HFFc6 (cell line): Measurements from ENCODE around the gene PSMC4. TPM values are rescaled to one million over a fixed set of nuclear protein-coding genes. Genes with fewer than 3 reads are reported as not detected.
A peak's percentile ranks its signal among the peaks of the same experiment; 100 is the strongest.

ENCODE experiments used
- DNase-seq: peaks from one replicate; pipeline ENCODE4 v3.0.0-alpha.2; 2018
- H3K27ac Mint-ChIP-seq: 2 replicates; pipeline ENCODE4 v1.8.0; 2020; ENCODE audit warnings: mild to moderate bottlenecking, mixed read lengths
- H3K27me3 Mint-ChIP-seq: 2 replicates; pipeline ENCODE4 v1.8.0; 2021; ENCODE audit warnings: mild to moderate bottlenecking, moderate library complexity, mixed read lengths; ENCODE audit not compliant: insufficient read depth
- H3K36me3 Mint-ChIP-seq: 2 replicates; pipeline ENCODE4 v1.8.0; 2021; ENCODE audit warnings: low read depth, mixed read lengths
- H3K4me1 Mint-ChIP-seq: 2 replicates; pipeline ENCODE4 v1.8.0; 2020; ENCODE audit warnings: low read depth, mixed read lengths
- H3K4me3 Mint-ChIP-seq: 2 replicates; pipeline ENCODE4 v1.8.0; 2020; ENCODE audit warnings: mild to moderate bottlenecking, moderate library complexity, mixed read lengths
- H3K9me3 Mint-ChIP-seq: 2 replicates; pipeline ENCODE4 v1.8.0; 2020; ENCODE audit warnings: mild to moderate bottlenecking, mixed read lengths
- total RNA-seq, 6 experiments: library from RNA; stranded (reverse); fragmentation: NEBNext Ultra II Directional; extraction: Animal tissue kit (Norgen Biotek cat#: 25700); gene quantifications; 2 replicates in 1 of 6; 3 replicates in 5 of 6; pipeline ENCODE4 v1.2.3, GENCODE V29; 2021
- TF ChIP-seq, protein P1 (sequence below): fragments of 200-600 bp; sonication (generic); IDR thresholded peaks from 2 replicates; pipeline ENCODE4 v1.5.0; 2021; ENCODE audit warnings: antibody characterized with exemption, mild to moderate bottlenecking

Gene PSMC4
- total RNA-seq, 6 experiments from 2014 or later: 124 to 144 (median 133) TPM

DNA sequence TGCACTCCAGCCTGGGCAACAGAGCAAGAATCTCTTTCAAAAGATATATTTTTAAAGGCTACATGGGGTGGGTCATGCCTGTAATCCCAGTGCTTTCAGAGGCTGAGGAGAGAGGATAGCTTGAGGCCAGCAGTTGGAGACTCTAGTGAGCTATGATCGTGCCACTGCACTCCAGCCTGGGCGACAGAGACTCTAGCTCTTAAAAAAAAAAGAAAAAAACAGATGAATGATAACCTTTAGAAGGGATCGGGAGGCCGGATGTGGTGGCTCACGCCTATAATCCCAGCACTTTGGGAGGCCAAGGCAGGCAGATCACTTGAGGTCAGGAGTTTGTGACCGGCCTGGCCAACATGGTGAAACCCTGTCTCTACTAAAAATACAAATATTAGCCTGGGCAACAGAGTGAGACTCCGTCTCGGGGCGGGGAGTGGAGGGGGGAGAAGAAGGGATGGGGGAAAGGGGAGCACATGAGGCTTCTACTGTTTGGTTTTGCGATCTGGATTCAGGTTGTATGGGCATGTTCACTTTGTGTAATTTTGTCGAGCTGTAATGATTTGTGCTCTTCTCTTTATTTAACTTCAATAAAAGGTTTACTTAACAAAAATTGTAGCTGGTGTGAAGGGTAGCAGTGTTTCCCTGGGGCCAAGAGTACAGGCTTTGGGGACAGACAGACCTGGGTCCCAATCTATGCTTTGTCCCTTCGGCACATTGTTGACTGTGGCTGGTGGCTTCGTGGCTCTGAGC is 1.1 kb upstream of the PSMC4 start:
- Mint-ChIP-seq H3K27me3 (peaks cover 6% of the 10 kb centered on the region), H3K27ac (peak overlapping the region; percentile 97), H3K4me1 (peaks cover 27% of the 10 kb centered on the region), H3K4me3 (peak overlapping the region; percentile 96), H3K9me3 (no peaks in the 10 kb centered on the region), H3K36me3 (peaks cover 36% of the 10 kb centered on the region)
- TF ChIP-seq, protein P1, sequence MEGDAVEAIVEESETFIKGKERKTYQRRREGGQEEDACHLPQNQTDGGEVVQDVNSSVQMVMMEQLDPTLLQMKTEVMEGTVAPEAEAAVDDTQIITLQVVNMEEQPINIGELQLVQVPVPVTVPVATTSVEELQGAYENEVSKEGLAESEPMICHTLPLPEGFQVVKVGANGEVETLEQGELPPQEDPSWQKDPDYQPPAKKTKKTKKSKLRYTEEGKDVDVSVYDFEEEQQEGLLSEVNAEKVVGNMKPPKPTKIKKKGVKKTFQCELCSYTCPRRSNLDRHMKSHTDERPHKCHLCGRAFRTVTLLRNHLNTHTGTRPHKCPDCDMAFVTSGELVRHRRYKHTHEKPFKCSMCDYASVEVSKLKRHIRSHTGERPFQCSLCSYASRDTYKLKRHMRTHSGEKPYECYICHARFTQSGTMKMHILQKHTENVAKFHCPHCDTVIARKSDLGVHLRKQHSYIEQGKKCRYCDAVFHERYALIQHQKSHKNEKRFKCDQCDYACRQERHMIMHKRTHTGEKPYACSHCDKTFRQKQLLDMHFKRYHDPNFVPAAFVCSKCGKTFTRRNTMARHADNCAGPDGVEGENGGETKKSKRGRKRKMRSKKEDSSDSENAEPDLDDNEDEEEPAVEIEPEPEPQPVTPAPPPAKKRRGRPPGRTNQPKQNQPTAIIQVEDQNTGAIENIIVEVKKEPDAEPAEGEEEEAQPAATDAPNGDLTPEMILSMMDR: no peak
- no peak for DNase-seq

DNA sequence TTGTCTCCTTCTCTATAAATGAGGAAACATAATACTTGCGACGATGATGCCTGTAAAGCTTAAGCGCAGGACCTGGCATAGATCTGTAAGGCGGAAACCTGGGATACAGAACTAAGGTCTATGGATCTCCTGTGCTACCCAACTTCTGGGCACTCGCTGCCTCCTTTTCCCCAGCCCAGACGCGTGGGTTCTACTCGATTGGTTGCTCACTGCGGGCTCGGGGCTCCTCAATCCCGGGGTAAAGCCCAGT is 615 bp upstream of the PSMC4 start:
- Mint-ChIP-seq H3K36me3 (peaks cover 39% of the 10 kb centered on the region), H3K9me3 (no peaks in the 10 kb centered on the region), H3K4me3 (peak overlapping the region; percentile 96)

DNA sequence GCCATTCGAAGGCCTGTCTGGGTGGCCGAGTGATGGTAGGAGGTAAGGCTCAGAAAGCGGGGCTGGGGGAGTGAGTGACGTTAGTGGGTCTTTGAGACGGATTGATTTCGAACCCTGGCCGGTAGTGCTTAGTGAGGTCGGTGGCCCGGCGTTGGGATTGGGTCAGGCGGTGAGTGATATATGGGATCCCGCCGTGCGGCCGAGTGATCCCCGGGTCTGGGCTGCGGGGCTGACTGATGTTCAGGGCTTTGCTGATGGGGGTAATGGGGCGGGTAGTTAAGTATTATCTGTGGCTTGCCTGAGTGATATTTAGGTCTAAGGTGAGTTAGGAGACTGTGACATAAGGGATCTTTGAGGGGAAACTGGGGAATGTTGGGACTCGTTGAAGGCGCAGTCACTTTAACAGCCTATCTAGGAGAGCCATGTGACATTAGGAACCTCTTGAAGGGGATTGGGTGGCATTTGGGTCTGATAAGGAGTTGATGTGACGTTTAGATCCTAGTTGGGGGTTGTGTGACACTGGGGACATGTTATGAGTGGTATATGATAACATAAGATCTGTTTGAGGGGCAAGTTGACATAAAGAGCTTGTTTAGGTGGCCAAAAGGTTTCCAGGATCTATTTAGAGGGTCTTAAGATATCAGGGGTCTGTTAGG is 543 bp downstream of the PSMC4 start:
- DNase-seq: no peak
- peaks cover 6% of the 10 kb centered on the region for H3K27me3 Mint-ChIP-seq
- H3K4me1 Mint-ChIP-seq: peaks cover 27% of the 10 kb centered on the region
- H3K36me3 Mint-ChIP-seq: peaks cover 45% of the 10 kb centered on the region
- peak overlapping the region; percentile 97 for H3K27ac Mint-ChIP-seq
- peak overlapping the region; percentile 96 for H3K4me3 Mint-ChIP-seq
- TF ChIP-seq, protein P1: no peak
- H3K9me3 Mint-ChIP-seq: no peaks in the 10 kb centered on the region

More for the DNA sequence above, 615 bp upstream of the PSMC4 start:
- Mint-ChIP-seq H3K27me3 (peaks cover 6% of the 10 kb centered on the region), H3K27ac (peak overlapping the region; percentile 97), H3K4me1 (peaks cover 27% of the 10 kb centered on the region)
- DNase-seq: no peak
- TF ChIP-seq, protein P1: no peak

DNA sequence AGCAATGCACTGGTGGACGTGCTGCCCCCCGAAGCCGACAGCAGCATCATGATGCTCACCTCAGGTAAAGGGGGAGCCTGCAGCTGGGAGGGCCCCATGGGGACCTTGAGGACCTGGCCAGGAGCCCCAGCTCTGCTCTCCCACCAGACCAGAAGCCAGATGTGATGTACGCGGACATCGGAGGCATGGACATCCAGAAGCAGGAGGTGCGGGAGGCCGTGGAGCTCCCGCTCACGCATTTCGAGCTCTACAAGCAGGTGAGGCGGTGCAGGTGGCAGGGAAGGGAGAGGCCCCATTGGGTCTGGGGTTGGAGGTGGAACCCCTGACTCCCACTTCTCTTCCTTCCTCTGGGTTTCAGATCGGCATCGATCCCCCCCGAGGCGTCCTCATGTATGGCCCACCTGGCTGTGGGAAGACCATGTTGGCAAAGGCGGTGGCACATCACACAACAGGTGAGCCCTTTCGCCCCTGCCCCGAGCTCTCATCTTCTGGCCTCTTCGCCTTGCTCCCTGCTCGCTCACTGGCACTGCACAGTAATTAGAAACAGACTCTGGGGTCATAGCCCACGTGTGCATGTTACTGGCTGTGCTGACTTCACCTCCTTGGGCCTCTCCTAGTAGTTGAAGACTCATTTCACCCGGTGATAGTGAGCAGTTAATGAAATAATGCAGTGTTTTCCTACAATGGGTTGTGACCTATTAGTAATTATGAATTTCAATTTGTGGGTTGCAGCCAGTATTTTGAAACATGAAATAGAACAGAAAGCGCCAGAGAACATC is 3.6 kb downstream of the PSMC4 start:
- peaks cover 63% of the 10 kb centered on the region for H3K36me3 Mint-ChIP-seq
- H3K4me3 Mint-ChIP-seq: no peak overlapping the region
- H3K27ac Mint-ChIP-seq: peak overlapping the region; percentile 6; the same call in 1 of the 2 replicates
- DNase-seq: no peak
- peaks cover 20% of the 10 kb centered on the region for H3K4me1 Mint-ChIP-seq
- TF ChIP-seq, protein P1: no peak
- H3K9me3 Mint-ChIP-seq: no peaks in the 10 kb centered on the region
- peaks cover 4% of the 10 kb centered on the region for H3K27me3 Mint-ChIP-seq

DNA sequence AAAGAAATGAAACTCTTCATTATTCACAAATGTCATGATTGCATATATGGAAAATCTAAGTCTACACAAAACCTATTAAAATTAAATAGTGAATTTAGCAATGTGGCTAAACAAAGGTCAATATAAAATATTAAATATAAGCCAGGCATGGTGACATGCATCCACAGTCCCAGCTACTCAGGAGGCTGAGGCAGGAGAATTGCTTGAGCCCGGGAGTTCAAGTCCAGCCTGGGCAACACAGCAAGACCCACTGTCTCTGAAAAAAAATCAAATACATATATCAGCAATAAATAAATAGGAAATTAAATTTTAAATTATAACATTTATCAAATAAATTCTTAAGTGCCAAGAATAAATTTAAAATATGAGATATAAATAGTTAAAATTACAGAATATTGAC is 11.9 kb downstream of the PSMC4 start:
- H3K27me3 Mint-ChIP-seq: no peaks in the 10 kb centered on the region
- TF ChIP-seq, protein P1: no peak
- DNase-seq: no peak
- H3K36me3 Mint-ChIP-seq: peaks cover 91% of the 10 kb centered on the region
- H3K9me3 Mint-ChIP-seq: peaks cover 43% of the 10 kb centered on the region
- H3K4me3 Mint-ChIP-seq: no peak overlapping the region
- H3K4me1 Mint-ChIP-seq: no peaks in the 10 kb centered on the region
- H3K27ac Mint-ChIP-seq: no peak overlapping the region
